H1 (cell line): ENCODE measurements around the gene DEDD2. TPM values are rescaled to one million over a fixed set of nuclear protein-coding genes. Genes with fewer than 3 reads are reported as not detected.

Experiments
- BACH1 ChIP-seq: IDR thresholded peaks from 2 replicates; pipeline ENCODE4 v1.6.1; 2012; ENCODE audit warnings: low read length, improper control_type of control experiment
- CEBPB ChIP-seq: IDR thresholded peaks from 2 replicates; pipeline ENCODE4 v1.6.1; 2012; ENCODE audit warnings: low read depth, low read length
- CHD1 ChIP-seq: IDR thresholded peaks from 2 replicates; pipeline ENCODE4 v1.6.1; 2012; ENCODE audit warnings: low read depth, low read length, improper control_type of control experiment
- CTBP2 ChIP-seq: IDR thresholded peaks from 2 replicates; pipeline ENCODE4 v1.7.0; 2011; ENCODE audit warnings: borderline replicate concordance, mild to moderate bottlenecking, moderate library complexity, mixed read lengths, low read length; ENCODE audit not compliant: insufficient read depth, insufficient read length
- EZH2 ChIP-seq: fragments of 200-600 bp; sonication (generic); IDR thresholded peaks from 2 replicates; pipeline ENCODE4 v1.7.1; 2012; ENCODE audit warnings: low read depth, mild to moderate bottlenecking, moderate library complexity, low read length, inconsistent platforms; ENCODE audit not compliant: severe bottlenecking
- GABPA ChIP-seq: IDR thresholded peaks from 2 replicates; pipeline ENCODE4 v1.6.1; 2011; ENCODE audit warnings: mild to moderate bottlenecking, low read length, moderate library complexity, borderline replicate concordance; ENCODE audit not compliant: insufficient read depth
- HDAC6 ChIP-seq: IDR thresholded peaks from one replicate; pipeline ENCODE4 v1.7.1; 2012; ENCODE audit warnings: low read depth, mild to moderate bottlenecking, inconsistent platforms, low read length, moderate library complexity
- KDM4A ChIP-seq: IDR thresholded peaks from one replicate; pipeline ENCODE4 v1.7.1; 2012; ENCODE audit warnings: low read depth, mild to moderate bottlenecking, moderate library complexity, low read length, inconsistent platforms; ENCODE audit not compliant: severe bottlenecking
- MAFK ChIP-seq: IDR thresholded peaks from 2 replicates; pipeline ENCODE4 v1.6.1; 2012; ENCODE audit warnings: low read depth, mild to moderate bottlenecking, improper control_type of control experiment, low read length
- POLR2A ChIP-seq, 2 experiments: IDR thresholded peaks; 1 replicate in 1 of 2; 2 replicates in 1 of 2; pipeline ENCODE4 v1.6.1; 2011; ENCODE audit warnings: low read depth in 2 of 2, low read length in 2 of 2, mild to moderate bottlenecking in 2 of 2; ENCODE audit errors: control extremely low read depth in 1 of 2
- SIN3A ChIP-seq, 2 experiments: IDR thresholded peaks in 1 of 2; conservative IDR thresholded peaks in 1 of 2; 2 replicates each; pipeline ENCODE4 v1.6.1; 2011 to 2012; ENCODE audit warnings: low read length in 2 of 2, improper control_type of control experiment in 1 of 2, low read depth in 1 of 2, mild to moderate bottlenecking in 1 of 2
- TAF1 ChIP-seq: IDR thresholded peaks from 2 replicates; pipeline ENCODE4 v1.6.1; 2011; ENCODE audit warnings: mild to moderate bottlenecking, low read depth, low read length
- polyA plus RNA-seq, 7 experiments: library from polyadenylated mRNA; depleted of rRNA in 3 of 7; stranded (reverse) in 5 of 7; unstranded in 2 of 7; fragments of >200 nt in 5 of 7; fragments of 200-250 nt in 2 of 7; gene quantifications; 1 replicate in 5 of 7; 2 replicates in 1 of 7; 4 replicates in 1 of 7; pipeline versions ENCODE4 v1.2.1 to v1.2.3, GENCODE V29; 2011 to 2013; ENCODE audit warnings: missing spikeins in 2 of 7, mixed read lengths in 2 of 7
- total RNA-seq: library from RNA; stranded (reverse); fragmentation: NEBNext Ultra II Directional; extraction: Animal tissue kit (Norgen Biotek cat#: 25700); gene quantifications from 2 replicates; pipeline ENCODE4 v1.2.1, GENCODE V29; 2021

DEDD2 gene
- total and polyA plus RNA-seq, 2 of the 8 experiments (the other 6 are each of a cell fraction or from before 2014, with no cell fraction given), result 37.8 to 65.0 TPM

- TF ChIP-seq CTBP2 (no peak), HDAC6 (no peak), GABPA (no peak), CEBPB (peak; percentile 25; the same call in 1 of the 2 replicates), CHD1 (no peak), MAFK (no peak), TAF1 (peak; percentile 84), POLR2A (IDR thresholded peaks at IDR 0.05; ENCODE audit: control extremely low read depth in 1 of 2, low read depth in 2 of 2, low read length in 2 of 2) (peak; percentile 46 to 84), KDM4A (no peak), SIN3A (conservative IDR thresholded peaks at IDR 0.05 in 1 of 2, IDR thresholded peaks at IDR 0.05 in 1 of 2; ENCODE audit: low read depth in 1 of 2, low read length in 2 of 2) (peak; percentile 69 to 73; a peak in 1 of 4 replicates), BACH1 (peak; percentile 66), EZH2 (no peak)
Measured at GRCh38 chr19:42219812-42220750, 2.6 kb upstream of the DEDD2 start, which contains the start of gene ZNF526 (continued).
